HCT116 (cell line): ENCODE measurements around the gene SUMO4. TPM values are rescaled to one million over a fixed set of nuclear protein-coding genes. Genes with fewer than 3 reads are reported as not detected.

ENCODE experiments used
- ATAC-seq: fragments of 200-7000 bp; cut with Tn5 transposase; 2 replicates; pipeline ENCODE4 v1.9.1; 2020; ENCODE audit warnings: mild to moderate bottlenecking, moderate library complexity
- BruUV-seq: library from RNA; stranded (reverse); fragments of 400-500 nt; replicated peaks from 2 replicates; lab custom pipeline; 2021; lab: Mats Ljungman, UMichigan
- CTCF ChIA-PET: fragments of 300-600 bp; sonication (Branson Sonifier 250); formaldehyde crosslinking; loops from one replicate; lab custom pipeline; 2021; ENCODE audit warnings: antibody characterized with exemption; lab: Charles Lee
- POLR2A ChIA-PET: fragments of 300-600, 350-600 bp; sonication (Branson Sonifier 250); formaldehyde crosslinking; loops from one replicate; lab custom pipeline; 2021; ENCODE audit warnings: antibody characterized with exemption; lab: Charles Lee
- RAD21 ChIA-PET, 2 experiments: fragments of 300-600 bp; sonication (Branson Sonifier 250); formaldehyde crosslinking; loops; one replicate each; lab custom pipeline; 2023; ENCODE audit warnings: low total read pairs in 2 of 2; ENCODE audit not compliant: uncharacterized antibody in 2 of 2, unreplicated experiment in 2 of 2, low non-redundant PET in 1 of 2; lab: Charles Lee
- DNase-seq: peaks from one replicate; pipeline ENCODE4 v3.0.0-alpha.2; 2010; ENCODE audit warnings: low read depth, low spot score
- H2AFZ ChIP-seq: fragments of 200-600 bp; shearing (Covaris generic), sonication (generic); 2 replicates; pipeline ENCODE4 v1.6.1; 2017; ENCODE audit warnings: low read depth, mixed run types, mixed read lengths, antibody characterized with exemption, low read length; ENCODE audit not compliant: poor library complexity, severe bottlenecking
- H3K27ac ChIP-seq: 2 replicates; pipeline ENCODE4 v1.5.1; 2012; ENCODE audit warnings: low read depth, low read length
- H3K27me3 ChIP-seq: fragments of 200-600 bp; sonication (generic); 2 replicates; pipeline ENCODE4 v1.6.1; 2016; ENCODE audit warnings: mixed run types, low read length, mixed read lengths; ENCODE audit not compliant: insufficient read depth
- H3K36me3 ChIP-seq, 2 experiments: fragments of 200-500 bp in 1 of 2; fragments of 200-600 bp in 1 of 2; sonication (Bioruptor generic) in 1 of 2; sonication (generic) in 1 of 2; 2 replicates each; pipeline versions ENCODE4 v1.5.1 to v1.6.1; 2014 to 2016; ENCODE audit warnings: low read length in 2 of 2, inconsistent platforms in 1 of 2, mixed read lengths in 1 of 2, mixed run types in 1 of 2; ENCODE audit not compliant: insufficient read depth in 2 of 2, control insufficient read depth in 1 of 2
- H3K4me1 ChIP-seq, 2 experiments: fragments of 200-600 bp in 1 of 2; sonication (generic) in 1 of 2; 2 replicates each; pipeline versions ENCODE4 v1.5.1 to v1.6.1; 2012 to 2017; ENCODE audit warnings: low read length in 2 of 2, inconsistent platforms in 1 of 2, mild to moderate bottlenecking in 1 of 2, mixed read lengths in 1 of 2, mixed run types in 1 of 2, moderate library complexity in 1 of 2; ENCODE audit not compliant: insufficient read depth in 2 of 2, control insufficient read depth in 1 of 2
- H3K4me2 ChIP-seq: fragments of 200-600 bp; sonication (generic); 2 replicates; pipeline ENCODE4 v1.6.1; 2017; ENCODE audit warnings: mixed run types, low read length, mixed read lengths
- H3K4me3 ChIP-seq, 2 experiments: fragments of 200-600 bp in 1 of 2; sonication (generic) in 1 of 2; replicated peaks in 1 of 2; 2 replicates each; pipeline ENCODE4 v1.5.1; 2011 to 2016; ENCODE audit warnings: low read length in 2 of 2, control low read depth in 1 of 2, low read depth in 1 of 2, mild to moderate bottlenecking in 1 of 2, mixed read lengths in 1 of 2, mixed run types in 1 of 2
- H3K79me2 ChIP-seq: fragments of 200-600 bp; sonication (generic); 2 replicates; pipeline ENCODE4 v1.6.1; 2017; ENCODE audit warnings: mild to moderate bottlenecking, mixed run types, low read length, moderate library complexity, mixed read lengths; ENCODE audit not compliant: insufficient read depth
- H3K9ac ChIP-seq: fragments of 200-600 bp; sonication (generic); 2 replicates; pipeline ENCODE4 v1.6.1; 2016; ENCODE audit warnings: low read length, mixed read lengths
- H3K9me2 ChIP-seq: fragments of 200-600 bp; sonication (generic), shearing (Covaris generic); 2 replicates; pipeline ENCODE4 v1.6.1; 2017; ENCODE audit warnings: mixed run types, mild to moderate bottlenecking, moderate library complexity; ENCODE audit not compliant: insufficient read depth
- H3K9me3 ChIP-seq, 2 experiments: fragments of 200-500 bp in 1 of 2; fragments of 200-600 bp in 1 of 2; sonication (Bioruptor generic) in 1 of 2; sonication (generic) in 1 of 2; 2 replicates each; pipeline ENCODE4 v1.6.1; 2014 to 2017; ENCODE audit warnings: low read length in 2 of 2, mixed read lengths in 2 of 2, inconsistent platforms in 1 of 2, low read depth in 1 of 2, mild to moderate bottlenecking in 1 of 2, mixed run types in 1 of 2, moderate library complexity in 1 of 2; ENCODE audit not compliant: control insufficient read depth in 1 of 2, insufficient read depth in 1 of 2
- H4K20me1 ChIP-seq: fragments of 200-600 bp; sonication (generic), shearing (Covaris generic); 2 replicates; pipeline ENCODE4 v1.6.1; 2017; ENCODE audit warnings: mixed run types, mild to moderate bottlenecking, moderate library complexity; ENCODE audit not compliant: insufficient read depth
- CEBPB ChIP-seq: IDR thresholded peaks from 2 replicates; pipeline ENCODE4 v1.6.1; 2012; ENCODE audit warnings: low read depth
- ELF1 ChIP-seq: IDR thresholded peaks from 2 replicates; pipeline ENCODE4 v1.6.1; 2012; ENCODE audit warnings: low read depth, borderline replicate concordance
- FOSL1 ChIP-seq: IDR thresholded peaks from 2 replicates; pipeline ENCODE4 v1.6.1; 2012; ENCODE audit warnings: low read depth
- JUND ChIP-seq: IDR thresholded peaks from 2 replicates; pipeline ENCODE4 v1.6.1; 2012
- SP1 ChIP-seq: IDR thresholded peaks from 2 replicates; pipeline ENCODE4 v1.6.1; 2012; ENCODE audit warnings: low read depth
- TCF7L2 ChIP-seq: IDR thresholded peaks from 2 replicates; pipeline ENCODE4 v1.7.0; 2011; ENCODE audit warnings: borderline replicate concordance, inconsistent platforms; ENCODE audit not compliant: insufficient read depth, insufficient read length; ENCODE audit errors: extremely low read depth
- YY1 ChIP-seq: IDR thresholded peaks from 2 replicates; pipeline ENCODE4 v1.6.1; 2011; ENCODE audit warnings: low read length, low read depth, moderate library complexity, mild to moderate bottlenecking; ENCODE audit not compliant: insufficient replicate concordance; ENCODE audit errors: extremely low read depth
- ZFX ChIP-seq: fragments of 450-650 bp; IDR thresholded peaks from 2 replicates; pipeline ENCODE4 v1.6.1; 2017
- intact Hi-C: fragments of 100-400 bp; cut with micrococcal nuclease; formaldehyde crosslinking; loops from 2 replicates; pipeline ENCODE4 v1.10.0; 2022
- total RNA-seq: library from RNA; stranded (reverse); gene quantifications from one replicate; pipeline ENCODE4 v1.2.1, GENCODE V29; 2021; ENCODE audit not compliant: unreplicated experiment
- TF ChIP-seq, protein P1 (sequence below): IDR thresholded peaks from 2 replicates; pipeline ENCODE4 v1.6.1; 2012; ENCODE audit warnings: low read depth
- TF ChIP-seq, protein P2 (sequence below), 3 experiments: fragments of 200-600 bp in 1 of 3; sonication (generic) in 1 of 3; IDR thresholded peaks in 2 of 3; conservative IDR thresholded peaks in 1 of 3; 2 replicates each; pipeline ENCODE4 v1.5.1; 2012 to 2017; ENCODE audit warnings: low read depth in 2 of 3, low read length in 2 of 3, antibody characterized with exemption in 1 of 3, borderline replicate concordance in 1 of 3, control low read depth in 1 of 3, mild to moderate bottlenecking in 1 of 3, mixed read lengths in 1 of 3, mixed run types in 1 of 3, moderate library complexity in 1 of 3; ENCODE audit not compliant: insufficient read depth in 1 of 3
- TF ChIP-seq, protein P3 (sequence below): IDR thresholded peaks from 2 replicates; pipeline ENCODE4 v1.6.1; 2012

SUMO4 gene
- total RNA-seq, 1 experiment from 2014 or later = 1.6 TPM

DNA sequence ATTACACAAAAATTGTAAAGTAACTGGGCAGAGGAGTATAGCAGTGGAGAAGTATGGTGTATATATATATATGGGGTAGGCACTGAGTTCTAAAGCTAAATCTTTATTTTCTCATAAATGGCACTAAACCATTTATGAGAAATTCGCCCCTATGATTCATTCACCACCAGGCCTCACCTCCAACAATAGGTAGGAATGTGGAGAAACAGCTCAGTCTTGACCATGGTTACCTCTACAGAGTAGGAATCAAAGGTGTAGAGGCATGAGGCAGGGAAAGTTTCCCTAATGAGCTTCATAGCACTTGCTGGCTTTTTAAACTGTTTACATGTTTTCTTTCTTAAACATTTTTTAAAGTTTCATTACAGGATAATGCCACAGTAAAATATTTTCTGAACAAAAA, 36.9 kb upstream of the SUMO4 start:
- H2AFZ ChIP-seq = no peak overlapping the region
- H3K27ac ChIP-seq = no peak overlapping the region
- no peaks in the 10 kb centered on the region for H3K36me3 ChIP-seq
- peaks cover 98% of the 10 kb centered on the region for H3K79me2 ChIP-seq
- peak; percentile 84 for ATAC-seq
- intact Hi-C loops = no loop called here
- DNase-seq = peak; percentile 24
- no peak overlapping the region for H3K9ac ChIP-seq
- H3K9me3 ChIP-seq = no peaks in the 10 kb centered on the region
- TF ChIP-seq ELF1 (no peak), JUND (peak; percentile 60), TCF7L2 (no peak), SP1 (peak; percentile 46), CEBPB (peak; percentile 33; the same call in 1 of the 2 replicates), FOSL1 (peak; percentile 41; the same call in 1 of the 2 replicates), ZFX (no peak), YY1 (no peak)
- TF ChIP-seq, protein P1, sequence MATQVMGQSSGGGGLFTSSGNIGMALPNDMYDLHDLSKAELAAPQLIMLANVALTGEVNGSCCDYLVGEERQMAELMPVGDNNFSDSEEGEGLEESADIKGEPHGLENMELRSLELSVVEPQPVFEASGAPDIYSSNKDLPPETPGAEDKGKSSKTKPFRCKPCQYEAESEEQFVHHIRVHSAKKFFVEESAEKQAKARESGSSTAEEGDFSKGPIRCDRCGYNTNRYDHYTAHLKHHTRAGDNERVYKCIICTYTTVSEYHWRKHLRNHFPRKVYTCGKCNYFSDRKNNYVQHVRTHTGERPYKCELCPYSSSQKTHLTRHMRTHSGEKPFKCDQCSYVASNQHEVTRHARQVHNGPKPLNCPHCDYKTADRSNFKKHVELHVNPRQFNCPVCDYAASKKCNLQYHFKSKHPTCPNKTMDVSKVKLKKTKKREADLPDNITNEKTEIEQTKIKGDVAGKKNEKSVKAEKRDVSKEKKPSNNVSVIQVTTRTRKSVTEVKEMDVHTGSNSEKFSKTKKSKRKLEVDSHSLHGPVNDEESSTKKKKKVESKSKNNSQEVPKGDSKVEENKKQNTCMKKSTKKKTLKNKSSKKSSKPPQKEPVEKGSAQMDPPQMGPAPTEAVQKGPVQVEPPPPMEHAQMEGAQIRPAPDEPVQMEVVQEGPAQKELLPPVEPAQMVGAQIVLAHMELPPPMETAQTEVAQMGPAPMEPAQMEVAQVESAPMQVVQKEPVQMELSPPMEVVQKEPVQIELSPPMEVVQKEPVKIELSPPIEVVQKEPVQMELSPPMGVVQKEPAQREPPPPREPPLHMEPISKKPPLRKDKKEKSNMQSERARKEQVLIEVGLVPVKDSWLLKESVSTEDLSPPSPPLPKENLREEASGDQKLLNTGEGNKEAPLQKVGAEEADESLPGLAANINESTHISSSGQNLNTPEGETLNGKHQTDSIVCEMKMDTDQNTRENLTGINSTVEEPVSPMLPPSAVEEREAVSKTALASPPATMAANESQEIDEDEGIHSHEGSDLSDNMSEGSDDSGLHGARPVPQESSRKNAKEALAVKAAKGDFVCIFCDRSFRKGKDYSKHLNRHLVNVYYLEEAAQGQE = no peak
- TF ChIP-seq, protein P2, sequence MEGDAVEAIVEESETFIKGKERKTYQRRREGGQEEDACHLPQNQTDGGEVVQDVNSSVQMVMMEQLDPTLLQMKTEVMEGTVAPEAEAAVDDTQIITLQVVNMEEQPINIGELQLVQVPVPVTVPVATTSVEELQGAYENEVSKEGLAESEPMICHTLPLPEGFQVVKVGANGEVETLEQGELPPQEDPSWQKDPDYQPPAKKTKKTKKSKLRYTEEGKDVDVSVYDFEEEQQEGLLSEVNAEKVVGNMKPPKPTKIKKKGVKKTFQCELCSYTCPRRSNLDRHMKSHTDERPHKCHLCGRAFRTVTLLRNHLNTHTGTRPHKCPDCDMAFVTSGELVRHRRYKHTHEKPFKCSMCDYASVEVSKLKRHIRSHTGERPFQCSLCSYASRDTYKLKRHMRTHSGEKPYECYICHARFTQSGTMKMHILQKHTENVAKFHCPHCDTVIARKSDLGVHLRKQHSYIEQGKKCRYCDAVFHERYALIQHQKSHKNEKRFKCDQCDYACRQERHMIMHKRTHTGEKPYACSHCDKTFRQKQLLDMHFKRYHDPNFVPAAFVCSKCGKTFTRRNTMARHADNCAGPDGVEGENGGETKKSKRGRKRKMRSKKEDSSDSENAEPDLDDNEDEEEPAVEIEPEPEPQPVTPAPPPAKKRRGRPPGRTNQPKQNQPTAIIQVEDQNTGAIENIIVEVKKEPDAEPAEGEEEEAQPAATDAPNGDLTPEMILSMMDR (IDR thresholded peaks at IDR 0.05 in 2 of 3, conservative IDR thresholded peaks at IDR 0.05 in 1 of 3; ENCODE audit: borderline replicate concordance in 1 of 3, insufficient read depth in 1 of 3, low read depth in 2 of 3, low read length in 2 of 3) = no peak
- TF ChIP-seq, protein P3, sequence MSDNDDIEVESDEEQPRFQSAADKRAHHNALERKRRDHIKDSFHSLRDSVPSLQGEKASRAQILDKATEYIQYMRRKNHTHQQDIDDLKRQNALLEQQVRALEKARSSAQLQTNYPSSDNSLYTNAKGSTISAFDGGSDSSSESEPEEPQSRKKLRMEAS = peak; percentile 44; the same call in 1 of the 2 replicates
- peak overlapping the region; percentile 40 for H3K4me2 ChIP-seq
- peaks cover 5% of the 10 kb centered on the region; the same call in 1 of the 2 replicates for H4K20me1 ChIP-seq
- ChIA-PET CTCF (no interaction called here), RAD21 (no interaction called here), POLR2A (no interaction called here)
- no peaks in the 10 kb centered on the region for H3K27me3 ChIP-seq
- H3K4me1 ChIP-seq = peaks cover 12 to 22% of the 10 kb centered on the region in 2 experiments
- no peaks in the 10 kb centered on the region for H3K9me2 ChIP-seq
- no peak overlapping the region for H3K4me3 ChIP-seq
- no TSS peak for BruUV-seq
